ENCODE data around the gene KIAA0040.

Gene KIAA0040

GRCh38 chr1:175182201-175182746, 10.3 kb downstream of the KIAA0040 start:
- TF ChIP-seq CTCF (conservative IDR thresholded peaks at IDR 0.05; ENCODE audit: low read depth, low read length): no peak
- no peak overlapping the region for H3K4me3 ChIP-seq (ENCODE audit: low read depth, low read length)
- no peak for DNase-seq (ENCODE audit: low read depth)

- TF ChIP-seq CTCF (conservative IDR thresholded peaks at IDR 0.05; ENCODE audit: low read depth, low read length): no peak
- DNase-seq (ENCODE audit: low read depth): no peak
- H3K4me3 ChIP-seq (ENCODE audit: low read depth, low read length): no peak overlapping the region
Observed at GRCh38 chr1:175179837-175180590, 12.6 kb downstream of the KIAA0040 start.

GRCh38 chr1:175178456-175178855, 14.1 kb downstream of the KIAA0040 start:
- no peak overlapping the region for H3K4me3 ChIP-seq (ENCODE audit: low read depth, low read length)
- no peak for TF ChIP-seq CTCF (conservative IDR thresholded peaks at IDR 0.05; ENCODE audit: low read depth, low read length)
- DNase-seq (ENCODE audit: low read depth): no peak

GRCh38 chr1:175178056-175178455, 14.5 kb downstream of the KIAA0040 start:
- no peak for TF ChIP-seq CTCF (conservative IDR thresholded peaks at IDR 0.05; ENCODE audit: low read depth, low read length)
- DNase-seq (ENCODE audit: low read depth): no peak
- no peak overlapping the region for H3K4me3 ChIP-seq (ENCODE audit: low read depth, low read length)

- no peak for DNase-seq (ENCODE audit: low read depth)
- TF ChIP-seq CTCF (conservative IDR thresholded peaks at IDR 0.05; ENCODE audit: low read depth, low read length): no peak
- H3K4me3 ChIP-seq (ENCODE audit: low read depth, low read length): no peak overlapping the region
Observed at GRCh38 chr1:175176246-175176645, 16.3 kb downstream of the KIAA0040 start.

GRCh38 chr1:175174309-175175102, 18.1 kb downstream of the KIAA0040 start:
- no peak for DNase-seq (ENCODE audit: low read depth)
- no peak for TF ChIP-seq CTCF (conservative IDR thresholded peaks at IDR 0.05; ENCODE audit: low read depth, low read length)
- no peak overlapping the region for H3K4me3 ChIP-seq (ENCODE audit: low read depth, low read length)
